T follicular helper cell (primary cell): ENCODE results near the gene MAEA.

Experiments
- DNase-seq: peaks from one replicate; pipeline ENCODE4 v3.0.0-alpha.2; 2020; ENCODE audit warnings: low read depth

MAEA gene

DNA sequence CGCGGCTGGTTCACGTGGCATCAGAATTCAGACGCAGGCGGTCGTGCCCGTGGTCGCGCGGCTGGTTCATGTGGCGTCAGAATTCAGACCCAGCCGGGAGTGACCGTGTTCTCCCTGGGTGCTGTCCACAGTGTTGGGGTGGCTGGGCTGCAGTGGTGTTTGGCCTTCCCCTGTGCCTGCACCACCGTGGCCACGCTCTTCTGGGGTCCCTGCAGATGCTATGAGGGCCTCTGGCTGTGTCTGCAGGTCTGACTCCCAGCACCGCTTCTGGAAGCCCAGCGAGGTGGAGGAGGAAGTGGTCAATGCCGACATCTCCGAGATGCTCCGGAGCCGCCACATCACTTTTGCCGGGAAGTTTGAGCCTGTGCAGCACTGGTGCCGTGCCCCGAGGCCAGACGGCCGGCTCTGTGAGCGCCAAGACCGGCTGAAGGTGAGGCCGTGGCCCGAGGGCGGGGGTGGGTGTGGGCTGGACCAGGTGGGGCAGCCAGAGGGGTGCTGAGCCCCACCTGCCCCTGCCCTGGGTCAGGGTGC, 90.2 kb downstream of the MAEA start:
- no peak for DNase-seq

DNA sequence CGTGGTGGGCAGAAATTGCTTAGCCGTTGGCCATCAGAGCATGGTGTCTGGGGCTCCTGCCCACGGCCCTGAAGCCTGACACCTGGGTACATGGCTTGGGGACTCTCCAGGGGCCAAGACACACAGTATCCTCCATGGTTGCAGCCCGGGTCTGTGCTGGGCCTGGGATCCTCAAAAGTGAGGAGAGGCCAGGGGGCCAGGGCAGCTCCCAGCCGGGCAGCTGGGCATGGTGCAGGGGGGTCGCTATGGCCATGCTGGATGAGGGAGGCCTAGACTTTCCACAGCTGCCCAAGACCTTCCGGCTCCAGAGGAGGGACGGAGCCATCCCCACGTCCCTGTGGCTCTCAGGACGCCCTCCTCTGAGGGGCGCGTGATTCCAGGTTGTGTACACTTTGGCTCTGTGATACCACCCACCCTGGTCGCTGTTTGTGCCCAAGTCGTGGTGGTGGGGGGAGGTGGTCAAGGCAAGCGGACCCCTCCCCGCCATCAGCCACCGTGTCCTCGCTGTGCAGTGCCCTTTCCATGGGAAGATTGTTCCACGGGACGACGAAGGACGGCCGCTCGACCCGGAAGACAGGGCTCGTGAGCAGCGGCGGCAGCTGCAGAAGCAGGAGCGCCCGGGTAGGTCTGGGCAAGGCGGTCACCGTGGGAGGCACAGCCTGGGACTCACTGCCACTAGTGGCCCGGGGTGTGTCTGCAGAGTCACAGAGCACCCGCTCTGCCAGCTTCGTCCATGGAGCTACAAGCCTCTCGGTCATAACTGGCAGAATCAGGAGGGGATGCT, 90.9 kb downstream of the MAEA start:
- DNase-seq: no peak

DNA sequence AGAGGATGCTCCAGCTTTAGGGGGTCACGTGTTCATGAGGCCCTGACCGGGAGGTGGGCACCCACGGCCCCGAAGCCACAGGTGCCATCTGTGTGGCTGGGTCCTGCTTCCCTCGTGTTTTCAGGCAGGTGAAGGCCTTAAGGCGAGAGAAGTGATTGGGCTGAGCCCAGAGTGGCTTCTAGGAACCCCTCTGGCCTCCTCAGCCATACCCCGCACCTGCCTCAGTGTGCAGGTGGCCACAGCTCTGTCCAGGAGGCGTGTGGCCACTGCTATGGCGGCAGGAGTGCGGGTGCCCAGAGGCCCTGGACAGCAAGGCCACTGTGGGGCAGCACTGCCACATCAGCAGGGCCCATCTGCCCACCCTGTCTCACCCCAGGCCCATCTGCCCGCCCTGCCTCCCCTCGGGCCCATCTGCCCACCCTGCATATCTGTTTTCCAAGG, 91.5 kb downstream of the MAEA start:
- DNase-seq: no peak

GRCh38 chr4:1381944-1382541, 92.4 kb downstream of the MAEA start:
- DNase-seq: no peak

GRCh38 chr4:1382776-1383727, 93.4 kb downstream of the MAEA start:
- no peak for DNase-seq

GRCh38 chr4:1383728-1384591, 94.3 kb downstream of the MAEA start:
- no peak for DNase-seq

- DNase-seq: no peak
These were observed 95.1 kb downstream of the MAEA start for GRCh38 chr4:1384675-1385372.

GRCh38 chr4:1385373-1386340, 96.0 kb downstream of the MAEA start:
- no peak for DNase-seq
